Keratinocyte (primary cell): Measurements from ENCODE around the gene TEKT5.

Experiments
- EZH2 ChIP-seq: IDR thresholded peaks from one replicate; pipeline ENCODE4 v1.6.1; 2012; ENCODE audit warnings: inconsistent platforms, mild to moderate bottlenecking, low read length, moderate library complexity
- TF ChIP-seq, protein P1 (sequence below), 3 experiments: IDR thresholded peaks in 1 of 3; conservative IDR thresholded peaks in 1 of 3; optimal IDR thresholded peaks in 1 of 3; 2 replicates in 2 of 3; 3 replicates in 1 of 3; pipeline versions ENCODE3 to v1.5.1; 2011; ENCODE audit warnings: low read length in 3 of 3, mild to moderate bottlenecking in 3 of 3, moderate library complexity in 2 of 3, control low read depth in 1 of 3, inconsistent platforms in 1 of 3; ENCODE audit not compliant: insufficient read depth in 2 of 3; ENCODE audit errors: extremely low read depth in 1 of 3

DNA sequence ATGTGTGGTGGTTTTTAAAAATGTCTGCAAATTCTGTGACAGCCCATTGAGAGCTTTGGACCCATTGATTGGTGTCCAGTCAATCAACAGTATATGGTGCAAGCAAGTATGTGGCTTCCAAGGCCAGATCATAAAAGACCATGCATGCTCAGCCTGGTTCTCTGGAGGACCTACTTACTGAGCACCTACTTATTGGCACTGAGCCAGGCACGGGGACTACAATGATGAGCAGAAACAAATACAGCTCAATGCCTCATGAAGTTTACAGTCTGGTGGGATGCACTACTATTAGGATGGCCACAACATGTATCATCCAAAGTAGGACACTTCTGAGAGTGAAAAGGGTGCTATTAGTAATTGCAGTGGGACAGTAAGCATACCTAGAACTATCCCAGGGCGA lies 107.1 kb downstream of the TEKT5 start:
- TF ChIP-seq, protein P1, sequence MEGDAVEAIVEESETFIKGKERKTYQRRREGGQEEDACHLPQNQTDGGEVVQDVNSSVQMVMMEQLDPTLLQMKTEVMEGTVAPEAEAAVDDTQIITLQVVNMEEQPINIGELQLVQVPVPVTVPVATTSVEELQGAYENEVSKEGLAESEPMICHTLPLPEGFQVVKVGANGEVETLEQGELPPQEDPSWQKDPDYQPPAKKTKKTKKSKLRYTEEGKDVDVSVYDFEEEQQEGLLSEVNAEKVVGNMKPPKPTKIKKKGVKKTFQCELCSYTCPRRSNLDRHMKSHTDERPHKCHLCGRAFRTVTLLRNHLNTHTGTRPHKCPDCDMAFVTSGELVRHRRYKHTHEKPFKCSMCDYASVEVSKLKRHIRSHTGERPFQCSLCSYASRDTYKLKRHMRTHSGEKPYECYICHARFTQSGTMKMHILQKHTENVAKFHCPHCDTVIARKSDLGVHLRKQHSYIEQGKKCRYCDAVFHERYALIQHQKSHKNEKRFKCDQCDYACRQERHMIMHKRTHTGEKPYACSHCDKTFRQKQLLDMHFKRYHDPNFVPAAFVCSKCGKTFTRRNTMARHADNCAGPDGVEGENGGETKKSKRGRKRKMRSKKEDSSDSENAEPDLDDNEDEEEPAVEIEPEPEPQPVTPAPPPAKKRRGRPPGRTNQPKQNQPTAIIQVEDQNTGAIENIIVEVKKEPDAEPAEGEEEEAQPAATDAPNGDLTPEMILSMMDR (optimal IDR thresholded peaks at IDR 0.05 in 1 of 3, IDR thresholded peaks at IDR 0.05 in 1 of 3, conservative IDR thresholded peaks at IDR 0.05 in 1 of 3; ENCODE audit: extremely low read depth in 1 of 3, insufficient read depth in 2 of 3, low read length in 3 of 3), result no peak
- TF ChIP-seq EZH2, result no peak
